SK-N-SH (cell line): ENCODE results near the gene HDHD5. TPM values are rescaled to one million over a fixed set of nuclear protein-coding genes. Genes with fewer than 3 reads are reported as not detected.

Experiments
- CTCF ChIA-PET: fragments of 300-600, 350-600 bp; formaldehyde crosslinking; extraction: SDS; loops from one replicate; lab custom pipeline; 2021; lab: Yijun Ruan, JAX
- POLR2A ChIA-PET: fragments of 350-600 bp; sonication (Branson Sonifier 250); formaldehyde crosslinking; extraction: SDS; loops from one replicate; lab custom pipeline; 2020; ENCODE audit warnings: antibody characterized with exemption, inconsistent platforms; lab: Yijun Ruan, JAX
- DNase-seq: peaks from one replicate; pipeline ENCODE4 v3.0.0; 2012
- H2AFZ ChIP-seq: fragments of 200-600 bp; sonication (generic); 2 replicates; pipeline ENCODE4 v1.8.1; 2016; ENCODE audit warnings: antibody characterized with exemption, mild to moderate bottlenecking, low read depth
- H3F3A ChIP-seq: fragments of 200-600 bp; sonication (generic); replicated peaks from 2 replicates; pipeline ENCODE3; 2016; ENCODE audit warnings: antibody characterized with exemption, mild to moderate bottlenecking; ENCODE audit not compliant: insufficient read depth
- H3K27ac ChIP-seq, 2 experiments: fragments of 200-500 bp in 1 of 2; fragments of 200-600 bp in 1 of 2; sonication (Bioruptor generic) in 1 of 2; sonication (generic), shearing (Covaris generic) in 1 of 2; 2 replicates each; pipeline versions ENCODE4 v1.5.1 to v1.6.1; 2014 to 2016; ENCODE audit warnings: low read depth in 2 of 2, inconsistent platforms in 1 of 2, low read length in 1 of 2, mild to moderate bottlenecking in 1 of 2, mixed read lengths in 1 of 2
- H3K27me3 ChIP-seq: fragments of 200-600 bp; sonication (generic), shearing (Covaris generic); 2 replicates; pipeline ENCODE4 v1.6.1; 2016; ENCODE audit warnings: mixed run types; ENCODE audit not compliant: insufficient read depth
- H3K36me3 ChIP-seq, 2 experiments: fragments of 200-500 bp in 1 of 2; fragments of 200-600 bp in 1 of 2; sonication (Bioruptor generic) in 1 of 2; sonication (generic) in 1 of 2; replicated peaks in 1 of 2; 2 replicates each; pipeline versions ENCODE3 to v1.5.1; 2014 to 2016; ENCODE audit warnings: low read length in 1 of 2, mild to moderate bottlenecking in 1 of 2; ENCODE audit not compliant: insufficient read depth in 2 of 2, control insufficient read depth in 1 of 2
- H3K4me1 ChIP-seq, 2 experiments: fragments of 200-500 bp in 1 of 2; fragments of 200-600 bp in 1 of 2; sonication (Bioruptor generic) in 1 of 2; sonication (generic), shearing (Covaris generic) in 1 of 2; 2 replicates each; pipeline versions ENCODE4 v1.5.1 to v1.6.1; 2014 to 2016; ENCODE audit warnings: low read depth in 1 of 2, low read length in 1 of 2, mixed run types in 1 of 2; ENCODE audit not compliant: insufficient read depth in 2 of 2, control insufficient read depth in 1 of 2
- H3K4me2 ChIP-seq: fragments of 200-600 bp; sonication (generic), shearing (Covaris generic); 2 replicates; pipeline ENCODE4 v1.6.1; 2017; ENCODE audit warnings: mixed run types
- H3K4me3 ChIP-seq, 2 experiments: fragments of 200-500 bp in 1 of 2; fragments of 200-600 bp in 1 of 2; sonication (Bioruptor generic) in 1 of 2; sonication (generic), shearing (Covaris generic) in 1 of 2; 2 replicates each; pipeline versions ENCODE4 v1.5.1 to v1.8.1; 2014 to 2016; ENCODE audit warnings: low read depth in 2 of 2, inconsistent platforms in 1 of 2, low read length in 1 of 2, mild to moderate bottlenecking in 1 of 2, mixed read lengths in 1 of 2, moderate library complexity in 1 of 2
- H3K79me2 ChIP-seq: fragments of 200-600 bp; sonication (generic); 2 replicates; pipeline ENCODE4 v1.8.1; 2017; ENCODE audit warnings: mild to moderate bottlenecking; ENCODE audit not compliant: insufficient read depth
- H3K9ac ChIP-seq: fragments of 200-600 bp; sonication (generic); 2 replicates; pipeline ENCODE4 v1.6.1; 2017; ENCODE audit warnings: mixed run types
- H3K9me2 ChIP-seq: fragments of 200-600 bp; sonication (generic); 2 replicates; pipeline ENCODE4 v1.6.1; 2017; ENCODE audit warnings: mixed run types
- H3K9me3 ChIP-seq: fragments of 200-600 bp; sonication (generic); 2 replicates; pipeline ENCODE4 v1.6.1; 2017; ENCODE audit warnings: mixed run types, mild to moderate bottlenecking, moderate library complexity
- H4K20me1 ChIP-seq: fragments of 200-600 bp; sonication (generic); 2 replicates; pipeline ENCODE4 v1.6.1; 2017; ENCODE audit warnings: mild to moderate bottlenecking, mixed run types; ENCODE audit not compliant: insufficient read depth
- CHD2 ChIP-seq: fragments of 150-350 bp; IDR thresholded peaks from 2 replicates; pipeline ENCODE4 v1.6.1; 2018; ENCODE audit warnings: low read length; ENCODE audit not compliant: partially characterized antibody
- EP300 ChIP-seq, 2 experiments: IDR thresholded peaks; 2 replicates each; pipeline versions ENCODE4 v1.4.0 to v1.6.1; 2012; ENCODE audit warnings: borderline replicate concordance in 1 of 2, low read depth in 1 of 2, low read length in 1 of 2
- EZH2phosphoT487 ChIP-seq: fragments of 200-600 bp; sonication (generic); IDR thresholded peaks from 2 replicates; pipeline ENCODE4 v1.6.1; 2017; ENCODE audit warnings: low read depth, mixed run types, mild to moderate bottlenecking, antibody characterized with exemption, moderate library complexity, borderline replicate concordance
- FOXJ3 ChIP-seq: sonication (generic); formaldehyde crosslinking; IDR thresholded peaks from 2 replicates; pipeline ENCODE4 v1.5.1; 2020; ENCODE audit warnings: mild to moderate bottlenecking, missing genetic modification reagents
- GABPA ChIP-seq: IDR thresholded peaks from 2 replicates; pipeline ENCODE4 v1.4.0; 2012; ENCODE audit warnings: low read depth, mild to moderate bottlenecking
- MAX ChIP-seq: IDR thresholded peaks from 2 replicates; pipeline ENCODE4 v1.4.0; 2012; ENCODE audit warnings: low read depth
- TAF1 ChIP-seq: IDR thresholded peaks from 2 replicates; pipeline ENCODE4 v1.6.1; 2012; ENCODE audit warnings: low read depth, mild to moderate bottlenecking, low read length, moderate library complexity, borderline replicate concordance
- USF2 ChIP-seq: fragments of 150-350 bp; IDR thresholded peaks from 2 replicates; pipeline ENCODE4 v1.6.1; 2017; ENCODE audit warnings: antibody characterized with exemption, low read length, low read depth, borderline replicate concordance
- WGBS: methylation state at CpG from one replicate; pipeline ENCODE4 v1.1.6; 2017; ENCODE audit warnings: low lambda C conversion rate; 5-methylcytosine and 5-hydroxymethylcytosine counted together
- polyA plus RNA-seq, 3 experiments: library from polyadenylated mRNA; depleted of rRNA; stranded (reverse); fragments of >200 nt; gene quantifications; 2 replicates each; pipeline ENCODE4 v1.2.3, GENCODE V29; 2012

HDHD5 gene
- polyA plus RNA-seq, 1 of the 3 experiments (the other 2 are of a cell fraction) = 43.3 TPM

- Histone ChIP-seq H3F3A (no peaks in the 10 kb centered on the region), H3K79me2 (no peaks in the 10 kb centered on the region), H3K4me3 (no peak overlapping the region)
- TF ChIP-seq USF2 = no peak
- TF ChIP-seq GABPA = no peak
- TF ChIP-seq, all 33 proteins: peak for 0
- Histone ChIP-seq H3K27me3 (peaks cover 3% of the 10 kb centered on the region; the same call in 1 of the 2 replicates), H3K36me3 (no peaks in the 10 kb centered on the region), H3K9me3 (no peaks in the 10 kb centered on the region), H3K27ac (no peak overlapping the region), H2AFZ (no peak overlapping the region), H4K20me1 (no peaks in the 10 kb centered on the region), H3K9me2 (no peaks in the 10 kb centered on the region), H3K4me1 (peaks cover 0 to 3% of the 10 kb centered on the region in 2 experiments; a peak in 1 of 4 replicates), H3K9ac (no peak overlapping the region), H3K4me2 (no peak overlapping the region)
- CTCF ChIA-PET = interaction anchor here (1.8 to 2.7 kb wide), 2 partner anchors 55 to 59 kb away, joined by 8 to 11 read pairs; no protein-coding TSS in a partner anchor
- WGBS = 16% methylated on average over 6 of the region's 6 CpGs
- no peak for DNase-seq
- POLR2A ChIA-PET = no interaction called here
These were observed 42.3 kb downstream of the HDHD5 start for GRCh38 chr22:17116572-17117330.

GRCh38 chr22:17115945-17116565 is 43.0 kb downstream of the HDHD5 start:
- Histone ChIP-seq H4K20me1 (no peaks in the 10 kb centered on the region), H3K36me3 (no peaks in the 10 kb centered on the region), H2AFZ (no peak overlapping the region), H3K9ac (no peak overlapping the region), H3K4me1 (no peaks in the 10 kb centered on the region; a peak in 1 of 4 replicates), H3K9me2 (no peaks in the 10 kb centered on the region), H3K9me3 (no peaks in the 10 kb centered on the region), H3K79me2 (no peaks in the 10 kb centered on the region), H3F3A (no peaks in the 10 kb centered on the region), H3K4me2 (no peak overlapping the region), H3K27me3 (no peaks in the 10 kb centered on the region), H3K4me3 (no peak overlapping the region), H3K27ac (no peak overlapping the region)
- TF ChIP-seq TAF1 (no peak), EZH2phosphoT487 (no peak), USF2 (no peak), MAX (no peak), CHD2 (no peak), FOXJ3 (CRISPR knock-in tag) (no peak), EP300 (IDR thresholded peaks at IDR 0.05; ENCODE audit: borderline replicate concordance in 1 of 2, low read depth in 1 of 2, low read length in 1 of 2) (no peak)
- no peak for DNase-seq
- POLR2A ChIA-PET = no interaction called here
- WGBS = 37% methylated on average over 5 of the region's 5 CpGs
- CTCF ChIA-PET = interaction anchor here (1.5 to 2.7 kb wide), 3 partner anchors 56 to 385 kb away, joined by 4 to 11 read pairs (median 8); no protein-coding TSS in a partner anchor
